A549 (cell line): ENCODE data around the gene BID.

Experiments
- CTCF ChIP-seq: fragments of >200 bp; sonication (Bioruptor Twin); formaldehyde crosslinking; IDR thresholded peaks from 3 replicates; pipeline ENCODE4 v1.5.1; 2016
- ELK1 ChIP-seq: fragments of 150-350 bp; IDR thresholded peaks from 2 replicates; pipeline ENCODE4 v1.6.1; 2014; ENCODE audit warnings: low read depth, mild to moderate bottlenecking, low read length
- HMGXB4 ChIP-seq: fragments of 250-450 bp; sonication (Bioruptor Pico); IDR thresholded peaks from 2 replicates; pipeline ENCODE4 v1.5.0; 2021; ENCODE audit warnings: mild to moderate bottlenecking, moderate library complexity, borderline replicate concordance
- PBX3 ChIP-seq: IDR thresholded peaks from 2 replicates; pipeline ENCODE4 v1.6.1; 2012
- POLR2A ChIP-seq: IDR thresholded peaks from 2 replicates; pipeline ENCODE4 v1.6.1; 2012; ENCODE audit warnings: mild to moderate bottlenecking, low read length

- TF ChIP-seq CTCF (no peak), PBX3 (no peak), ELK1 (no peak), POLR2A (no peak), HMGXB4 (CRISPR knock-in tag) (no peak)
These were observed 4.2 kb upstream of the BID start for GRCh38 chr22:17778412-17778976.
